Measurements from ENCODE around the gene TSPO. TPM values are rescaled to one million over a fixed set of nuclear protein-coding genes. Genes with fewer than 3 reads are reported as not detected.

TSPO gene
- total RNA-seq, 1 donor from 2014 or later: 465 TPM

- DNase-seq: no peak
These were observed 28.0 kb downstream of the TSPO start for GRCh38 chr22:43179146-43179910.

DNA sequence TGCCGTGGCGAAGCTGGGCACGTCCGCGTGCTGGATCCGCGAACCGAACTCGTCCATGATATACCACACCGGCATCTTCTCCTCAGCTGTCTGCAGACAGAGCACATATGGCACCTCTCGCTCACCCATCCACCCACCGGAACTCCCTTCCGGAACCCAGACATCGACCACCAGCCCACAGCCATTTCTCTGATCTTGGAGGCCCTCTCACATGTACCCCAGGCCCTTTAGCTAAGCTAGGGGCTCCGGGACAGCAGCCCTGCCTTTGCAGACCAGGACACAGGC, 28.5 kb downstream of the TSPO start:
- no peak for DNase-seq

- no peak for DNase-seq
These were observed 29.3 kb downstream of the TSPO start for GRCh38 chr22:43180670-43181069.

GRCh38 chr22:43181321-43182076, 30.1 kb downstream of the TSPO start:
- DNase-seq: no peak

GRCh38 chr22:43182118-43182517, 30.8 kb downstream of the TSPO start:
- no peak for DNase-seq

GRCh38 chr22:43182726-43183125, 31.4 kb downstream of the TSPO start:
- DNase-seq: no peak

- peak; percentile 91 for DNase-seq
These were observed 32.3 kb downstream of the TSPO start for GRCh38 chr22:43183496-43184277.

GRCh38 chr22:43185860-43186261, 34.5 kb downstream of the TSPO start:
- peak; percentile 65 for DNase-seq

DNA sequence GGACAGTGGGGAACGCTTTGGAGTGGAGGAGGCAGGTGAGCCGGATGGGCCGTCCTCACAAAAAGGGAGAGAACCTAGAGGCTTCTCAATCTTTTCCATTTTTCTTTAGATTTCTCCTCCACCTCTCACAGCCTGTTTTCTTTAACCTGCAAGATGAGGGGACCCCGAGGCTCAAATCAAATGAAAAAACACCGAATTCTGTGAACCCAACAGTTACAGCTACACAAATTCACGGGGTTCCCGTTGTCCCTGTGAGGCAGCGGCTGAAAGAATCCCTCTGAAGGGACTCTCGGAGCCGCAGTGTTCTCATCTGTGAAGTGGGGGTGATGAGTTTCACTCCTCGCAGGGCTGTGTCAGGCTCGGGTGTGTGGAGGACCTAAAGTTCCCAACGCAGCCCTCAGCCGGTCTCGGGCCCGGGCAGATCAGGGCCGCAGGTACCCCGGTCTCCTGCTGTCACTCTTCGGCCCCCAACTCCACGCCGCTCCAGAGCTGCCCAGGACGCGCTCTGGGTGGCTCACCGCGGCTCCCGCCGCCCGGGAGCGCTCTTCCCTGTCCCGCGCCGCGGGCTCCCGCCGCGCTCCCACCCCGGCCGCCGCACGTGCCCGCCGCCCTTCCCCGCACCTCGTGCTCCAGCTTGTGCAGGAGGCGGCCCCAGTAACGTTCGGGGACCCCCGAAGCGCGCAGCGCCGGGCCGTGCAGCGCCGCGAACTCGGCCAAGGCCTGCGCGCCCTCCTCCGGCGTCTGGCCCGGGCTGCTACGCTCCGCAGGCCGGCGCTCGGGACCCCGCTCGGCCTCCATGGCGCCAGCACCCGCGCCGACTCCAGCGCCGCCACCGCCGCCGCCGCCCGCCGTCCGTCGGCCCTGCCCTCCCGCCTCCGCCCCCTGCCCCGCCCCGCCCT, 35.2 kb downstream of the TSPO start, which contains the start of gene TTLL12:
TSS of gene TTLL12 (minus strand) at position 863 of the 899 bp plus-strand sequence. CDS start at position 798, 65 bp downstream.
- peak; percentile 67 for DNase-seq

DNA sequence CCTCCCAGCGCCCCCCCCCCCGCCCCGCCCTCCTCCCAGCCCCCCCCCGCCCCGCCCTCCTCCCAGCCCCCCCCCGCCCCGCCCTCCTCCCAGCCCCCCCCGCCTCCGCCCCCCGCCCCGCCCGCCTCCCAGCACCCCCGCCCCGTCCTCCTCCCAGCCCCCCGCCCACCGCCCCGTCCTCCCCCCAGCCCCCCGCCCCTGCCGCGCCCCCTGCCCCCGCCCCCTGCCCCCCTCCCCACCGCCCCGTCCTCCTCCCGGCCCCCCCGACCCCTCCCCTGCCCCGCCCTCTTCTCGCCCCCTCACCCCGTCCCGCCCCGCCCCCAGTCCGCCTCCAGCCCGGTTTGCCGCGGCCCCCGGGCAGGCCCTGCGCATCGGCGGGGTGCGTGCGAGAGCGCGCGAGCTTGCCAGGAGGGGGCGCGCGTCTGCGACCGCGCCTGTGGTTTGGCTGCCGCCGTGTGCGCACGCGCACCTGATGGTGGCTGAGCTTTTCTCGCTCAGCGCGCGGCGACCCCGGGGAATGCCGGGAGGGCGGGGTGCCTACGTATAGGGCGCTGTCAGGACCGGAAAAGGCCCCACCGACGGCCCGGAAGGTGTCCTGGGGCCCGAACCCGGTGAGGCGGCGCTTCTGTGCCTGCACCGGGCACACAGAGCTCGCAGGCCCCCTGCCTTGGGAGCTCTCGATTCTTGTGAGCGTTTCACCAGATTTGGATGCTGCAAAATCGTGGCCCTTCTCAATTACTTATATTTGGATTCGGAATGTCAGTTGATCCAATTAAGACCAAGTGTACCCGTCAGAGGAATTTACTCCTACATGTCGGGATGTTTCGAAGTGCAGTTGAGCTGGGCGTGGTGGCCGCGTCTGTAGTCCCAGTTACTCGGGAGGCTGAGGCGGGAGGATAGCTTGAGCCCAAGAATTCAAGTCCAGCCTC, 36.1 kb downstream of the TSPO start:
- DNase-seq: peak; percentile 94

GRCh38 chr22:43188829-43189545, 37.6 kb downstream of the TSPO start:
- DNase-seq: no peak

DNA sequence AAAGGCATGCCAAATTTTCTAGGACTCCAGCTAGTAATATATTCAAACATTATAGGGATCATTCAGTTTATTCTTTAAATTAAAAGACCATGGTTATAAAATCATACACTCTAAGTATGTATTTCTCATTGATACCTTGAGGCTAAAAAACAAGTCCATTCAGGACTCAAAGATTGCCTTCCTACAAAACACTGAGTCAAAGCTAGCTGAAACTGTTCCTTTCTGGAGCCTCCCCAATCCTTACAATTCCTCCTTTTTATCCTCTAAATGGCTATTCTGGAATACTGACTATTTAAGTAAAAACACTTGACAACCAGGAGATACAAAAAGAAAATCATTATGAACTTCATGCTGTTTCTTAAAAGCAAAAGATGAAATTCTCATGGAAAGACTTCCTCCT, 40.5 kb downstream of the TSPO start:
- DNase-seq: no peak

GRCh38 chr22:43197271-43197941, 46.0 kb downstream of the TSPO start:
- DNase-seq: no peak

- DNase-seq: no peak
These were observed 46.8 kb downstream of the TSPO start for GRCh38 chr22:43198126-43198525.

GRCh38 chr22:43198936-43199335, 47.6 kb downstream of the TSPO start:
- DNase-seq: no peak

DNA sequence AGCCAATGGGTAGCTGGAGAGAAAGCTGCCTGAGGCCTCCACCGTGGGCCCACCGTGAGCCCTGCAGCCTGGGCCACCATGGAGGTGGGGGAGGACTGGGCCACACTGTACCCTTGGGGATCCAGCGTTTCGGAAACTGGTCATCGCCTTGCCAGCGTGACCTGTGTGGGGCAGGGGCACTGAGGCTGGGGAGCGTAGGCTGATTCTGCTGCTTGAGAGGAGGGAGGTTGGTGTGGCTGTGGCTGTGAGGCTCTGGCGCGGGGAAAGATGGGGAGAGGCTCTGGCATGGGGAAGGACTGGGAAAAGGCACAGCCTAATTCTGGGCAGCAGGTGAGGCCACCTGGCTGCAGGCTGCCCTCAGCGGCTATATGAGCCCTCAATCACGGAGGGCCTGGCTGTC, 48.2 kb downstream of the TSPO start:
- no peak for DNase-seq

GRCh38 chr22:43200031-43200430, 48.7 kb downstream of the TSPO start:
- DNase-seq: no peak

DNA sequence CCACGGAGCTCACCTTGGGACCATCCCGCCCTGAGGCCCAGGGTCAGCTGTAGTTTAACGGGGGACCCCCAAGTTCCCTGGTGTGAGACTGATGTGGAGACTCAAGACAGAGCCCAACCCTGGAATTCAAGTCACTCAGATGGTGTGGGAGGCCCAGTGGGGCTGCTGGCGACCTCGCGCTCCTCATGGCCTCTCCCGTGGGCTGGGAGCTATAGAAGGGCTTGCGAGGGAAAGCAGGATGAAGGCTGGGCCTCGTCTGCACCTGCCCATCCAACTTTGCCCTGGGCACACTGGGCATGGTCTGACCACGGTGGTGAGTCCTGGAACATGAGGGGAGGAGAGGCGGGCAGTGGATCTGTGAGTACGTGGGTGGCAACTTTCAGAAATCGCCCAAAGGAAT, 49.2 kb downstream of the TSPO start:
- DNase-seq: no peak

GRCh38 chr22:43201486-43202219, 50.3 kb downstream of the TSPO start:
- DNase-seq: no peak
